Neural crest cell (in vitro differentiated cells): Measurements from ENCODE around the gene PRKCD. TPM values are rescaled to one million over a fixed set of nuclear protein-coding genes. Genes with fewer than 3 reads are reported as not detected.

Experiments used
- DNase-seq: peaks from one replicate; pipeline ENCODE4 v3.0.0; 2021; ENCODE audit warnings: low read depth, mixed read lengths, low spot score
- H3K27ac Mint-ChIP-seq: one replicate; pipeline ENCODE4 v1.8.0; 2021; ENCODE audit warnings: mild to moderate bottlenecking, mixed read lengths; ENCODE audit not compliant: unreplicated experiment
- H3K27me3 Mint-ChIP-seq: 2 replicates; pipeline ENCODE4 v1.8.0; 2021; ENCODE audit warnings: low read depth, mild to moderate bottlenecking, mixed read lengths
- H3K36me3 Mint-ChIP-seq: 2 replicates; pipeline ENCODE4 v1.8.0; 2021; ENCODE audit warnings: low read depth, mild to moderate bottlenecking, mixed read lengths
- H3K4me1 Mint-ChIP-seq: 2 replicates; pipeline ENCODE4 v1.8.0; 2021; ENCODE audit warnings: mixed read lengths
- H3K4me3 Mint-ChIP-seq: one replicate; pipeline ENCODE4 v1.8.0; 2021; ENCODE audit warnings: mild to moderate bottlenecking, mixed read lengths
- H3K9me3 Mint-ChIP-seq: 2 replicates; pipeline ENCODE4 v1.8.0; 2021; ENCODE audit warnings: mixed read lengths
- total RNA-seq: library from RNA; stranded (reverse); gene quantifications from 2 replicates; pipeline ENCODE4 v1.2.1, GENCODE V29; 2021
- TF ChIP-seq, protein P1 (sequence below): fragments of 200-600 bp; sonication (generic); conservative IDR thresholded peaks from 2 replicates; pipeline ENCODE4 v1.5.0; 2021; ENCODE audit warnings: antibody characterized with exemption, mild to moderate bottlenecking

Gene PRKCD
- total RNA-seq, 1 donor from 2014 or later: 10.8 TPM

DNA sequence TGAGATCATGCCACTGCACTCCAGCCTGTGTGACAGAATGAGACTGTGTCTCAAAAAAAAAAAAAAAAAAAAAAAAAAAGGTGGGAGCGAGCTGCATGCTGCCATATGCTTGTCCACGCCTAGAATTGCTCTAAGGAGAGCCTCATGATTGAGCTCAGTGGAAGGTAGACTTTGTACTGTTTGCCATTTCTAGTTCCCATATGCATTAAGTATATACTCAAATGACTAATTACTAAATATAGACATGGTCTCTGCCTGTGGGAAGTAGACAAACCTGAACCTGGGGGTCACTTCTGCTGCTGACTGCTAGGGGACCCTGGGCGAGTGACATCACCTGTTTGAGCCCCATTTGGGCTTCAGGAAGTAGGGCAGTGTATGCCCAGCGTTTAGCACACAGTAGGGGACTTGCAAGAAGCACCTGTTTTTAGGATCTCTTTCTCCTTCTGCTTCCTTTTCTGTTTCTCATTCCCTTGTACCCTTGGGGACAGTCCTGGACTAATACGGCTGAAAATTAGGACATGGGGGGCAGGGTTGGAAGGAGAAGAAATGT, 27.2 kb downstream of the PRKCD start:
- TF ChIP-seq, protein P1, sequence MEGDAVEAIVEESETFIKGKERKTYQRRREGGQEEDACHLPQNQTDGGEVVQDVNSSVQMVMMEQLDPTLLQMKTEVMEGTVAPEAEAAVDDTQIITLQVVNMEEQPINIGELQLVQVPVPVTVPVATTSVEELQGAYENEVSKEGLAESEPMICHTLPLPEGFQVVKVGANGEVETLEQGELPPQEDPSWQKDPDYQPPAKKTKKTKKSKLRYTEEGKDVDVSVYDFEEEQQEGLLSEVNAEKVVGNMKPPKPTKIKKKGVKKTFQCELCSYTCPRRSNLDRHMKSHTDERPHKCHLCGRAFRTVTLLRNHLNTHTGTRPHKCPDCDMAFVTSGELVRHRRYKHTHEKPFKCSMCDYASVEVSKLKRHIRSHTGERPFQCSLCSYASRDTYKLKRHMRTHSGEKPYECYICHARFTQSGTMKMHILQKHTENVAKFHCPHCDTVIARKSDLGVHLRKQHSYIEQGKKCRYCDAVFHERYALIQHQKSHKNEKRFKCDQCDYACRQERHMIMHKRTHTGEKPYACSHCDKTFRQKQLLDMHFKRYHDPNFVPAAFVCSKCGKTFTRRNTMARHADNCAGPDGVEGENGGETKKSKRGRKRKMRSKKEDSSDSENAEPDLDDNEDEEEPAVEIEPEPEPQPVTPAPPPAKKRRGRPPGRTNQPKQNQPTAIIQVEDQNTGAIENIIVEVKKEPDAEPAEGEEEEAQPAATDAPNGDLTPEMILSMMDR: no peak
- H3K4me3 Mint-ChIP-seq: no peak overlapping the region
- DNase-seq: no peak
- no peak overlapping the region for H3K27ac Mint-ChIP-seq
- H3K9me3 Mint-ChIP-seq: no peaks in the 10 kb centered on the region
- peaks cover under 1% of the 10 kb centered on the region for H3K4me1 Mint-ChIP-seq
- H3K36me3 Mint-ChIP-seq: no peaks in the 10 kb centered on the region
- no peaks in the 10 kb centered on the region for H3K27me3 Mint-ChIP-seq

DNA sequence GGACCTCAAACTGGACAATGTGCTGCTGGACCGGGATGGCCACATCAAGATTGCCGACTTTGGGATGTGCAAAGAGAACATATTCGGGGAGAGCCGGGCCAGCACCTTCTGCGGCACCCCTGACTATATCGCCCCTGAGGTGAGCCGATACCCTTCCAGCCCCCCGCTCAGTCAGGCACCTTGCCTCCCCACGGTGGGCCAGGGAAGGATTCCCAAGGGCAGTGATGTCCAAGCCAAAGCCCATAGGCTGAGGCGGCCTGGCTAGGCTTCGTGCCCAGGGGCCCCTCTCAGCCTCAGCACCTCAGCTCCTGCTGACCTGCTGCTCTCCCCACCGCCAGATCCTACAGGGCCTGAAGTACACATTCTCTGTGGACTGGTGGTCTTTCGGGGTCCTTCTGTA, 27.7 kb downstream of the PRKCD start:
- TF ChIP-seq, protein P1: no peak

DNA sequence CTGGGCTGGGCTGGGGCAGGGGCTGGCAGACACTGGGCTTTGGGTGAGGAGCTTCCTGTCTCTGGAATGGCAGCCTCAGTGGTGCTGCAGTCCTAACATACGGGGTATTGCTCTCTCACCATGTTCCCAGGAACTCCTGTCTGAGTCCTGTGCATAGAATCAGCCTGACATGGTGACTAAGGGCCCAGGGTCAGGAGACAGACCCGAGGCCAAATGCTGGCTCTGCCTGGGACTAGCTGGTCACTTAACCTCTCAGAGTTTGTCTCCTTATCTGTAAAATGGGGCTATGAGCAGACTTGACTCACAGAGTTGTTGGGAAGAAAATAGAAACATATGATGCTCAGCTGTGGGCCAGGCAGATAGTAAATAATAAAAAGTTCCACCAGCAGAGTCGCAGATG, 28.3 kb downstream of the PRKCD start:
- no peak for DNase-seq
- H3K4me1 Mint-ChIP-seq: no peaks in the 10 kb centered on the region
- no peaks in the 10 kb centered on the region for H3K9me3 Mint-ChIP-seq
- TF ChIP-seq, protein P1: no peak
- no peaks in the 10 kb centered on the region for H3K27me3 Mint-ChIP-seq
- no peaks in the 10 kb centered on the region for H3K36me3 Mint-ChIP-seq
- H3K4me3 Mint-ChIP-seq: no peak overlapping the region
- H3K27ac Mint-ChIP-seq: no peak overlapping the region

More for the DNA sequence above, 27.7 kb downstream of the PRKCD start:
- H3K27me3 Mint-ChIP-seq: no peaks in the 10 kb centered on the region
- H3K4me3 Mint-ChIP-seq: no peak overlapping the region
- no peaks in the 10 kb centered on the region for H3K36me3 Mint-ChIP-seq
- H3K9me3 Mint-ChIP-seq: no peaks in the 10 kb centered on the region
- no peak for DNase-seq
- no peak overlapping the region for H3K27ac Mint-ChIP-seq
- no peaks in the 10 kb centered on the region for H3K4me1 Mint-ChIP-seq

DNA sequence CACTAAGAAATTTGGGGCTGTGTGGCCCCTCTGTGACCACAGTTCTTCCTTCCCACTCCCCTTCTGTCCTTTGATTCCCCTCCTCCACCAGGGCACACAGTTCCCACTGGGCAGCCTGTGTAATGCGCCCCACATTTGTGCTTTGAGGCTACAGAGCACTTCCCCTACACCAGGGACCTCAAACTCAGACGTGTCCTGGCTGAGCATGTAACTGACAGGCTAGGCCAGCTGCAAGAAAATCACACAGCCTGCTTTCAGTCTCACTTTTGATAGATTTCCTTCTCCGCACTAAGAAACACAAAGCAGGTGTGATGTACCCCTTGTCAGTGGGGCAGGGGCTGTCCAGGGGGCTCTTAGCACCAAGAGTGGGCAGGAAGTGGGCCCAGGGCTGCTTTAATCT, 29.6 kb downstream of the PRKCD start:
- no peaks in the 10 kb centered on the region for H3K4me1 Mint-ChIP-seq
- no peaks in the 10 kb centered on the region for H3K36me3 Mint-ChIP-seq
- H3K27ac Mint-ChIP-seq: no peak overlapping the region
- TF ChIP-seq, protein P1: no peak
- H3K27me3 Mint-ChIP-seq: peaks cover 2% of the 10 kb centered on the region
- no peak overlapping the region for H3K4me3 Mint-ChIP-seq
- no peak for DNase-seq
- no peaks in the 10 kb centered on the region for H3K9me3 Mint-ChIP-seq

DNA sequence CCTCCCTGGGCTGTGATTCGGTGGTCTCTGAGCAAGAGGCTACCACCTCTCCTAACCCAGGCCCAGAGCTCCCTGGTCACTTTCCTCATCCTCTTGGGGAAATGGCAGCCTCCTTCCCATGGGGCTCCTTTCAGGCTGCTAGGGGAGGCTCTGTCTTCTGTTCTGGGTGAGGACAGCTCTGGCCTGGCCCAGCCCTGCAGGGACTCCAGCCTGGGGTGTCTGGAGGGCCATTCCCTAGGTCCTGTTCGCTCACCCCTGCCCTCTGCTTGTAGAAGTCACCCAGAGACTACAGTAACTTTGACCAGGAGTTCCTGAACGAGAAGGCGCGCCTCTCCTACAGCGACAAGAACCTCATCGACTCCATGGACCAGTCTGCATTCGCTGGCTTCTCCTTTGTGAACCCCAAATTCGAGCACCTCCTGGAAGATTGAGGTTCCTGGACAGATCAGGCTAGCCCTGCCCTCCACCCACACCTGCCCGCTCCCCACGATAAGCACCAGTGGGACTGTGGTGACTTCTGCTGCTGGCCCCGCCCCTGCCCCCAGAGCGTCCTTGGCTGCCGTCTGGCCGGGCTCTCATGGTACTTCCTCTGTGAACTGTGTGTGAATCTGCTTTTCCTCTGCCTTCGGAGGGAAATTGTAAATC, 30.9 kb downstream of the PRKCD start:
- DNase-seq: no peak
- Mint-ChIP-seq H3K4me3 (no peak overlapping the region), H3K27ac (no peak overlapping the region), H3K27me3 (peaks cover 2% of the 10 kb centered on the region), H3K4me1 (no peaks in the 10 kb centered on the region), H3K36me3 (no peaks in the 10 kb centered on the region), H3K9me3 (no peaks in the 10 kb centered on the region)
- TF ChIP-seq, protein P1: no peak
